Upper lobe of right lung (tissue), 1 donor: ENCODE data around the gene CR1. TPM values are rescaled to one million over a fixed set of nuclear protein-coding genes. Genes with fewer than 3 reads are reported as not detected.

Experiments
- ATAC-seq: fragments of 200-7000 bp; cut with Tn5 transposase; one replicate; pipeline ENCODE4 v1.9.1; 2020; ENCODE audit warnings: mild to moderate bottlenecking, moderate library complexity
- DNase-seq: peaks from one replicate; pipeline ENCODE4 v3.0.0-alpha.2; 2020
- H3K27ac ChIP-seq: fragments of 200-600 bp; one replicate; pipeline ENCODE4 v1.8.0; 2022
- H3K27me3 ChIP-seq: fragments of 200-600 bp; one replicate; pipeline ENCODE4 v1.8.0; 2022; ENCODE audit warnings: mild to moderate bottlenecking
- H3K36me3 ChIP-seq: fragments of 200-600 bp; one replicate; pipeline ENCODE4 v1.8.0; 2022
- H3K4me1 ChIP-seq: fragments of 200-600 bp; one replicate; pipeline ENCODE4 v1.8.0; 2022
- H3K4me3 ChIP-seq: fragments of 200-600 bp; one replicate; pipeline ENCODE4 v1.8.0; 2022; ENCODE audit warnings: mild to moderate bottlenecking
- H3K9me3 ChIP-seq: fragments of 200-600 bp; one replicate; pipeline ENCODE4 v1.8.0; 2022
- CTCF ChIP-seq: fragments of 200-600 bp; IDR thresholded peaks from one replicate; pipeline ENCODE4 v1.8.0; 2022; ENCODE audit warnings: antibody characterized with exemption
- intact Hi-C: fragments of 100-400 bp; cut with DNase I; formaldehyde crosslinking; loops from one replicate; pipeline ENCODE4 v1.11.0; 2022
- total RNA-seq: library from RNA; stranded (reverse); fragmentation: NEBNext Ultra II Directional; extraction: Animal tissue kit (Norgen Biotek cat#: 25700); gene quantifications from one replicate; pipeline ENCODE4 v1.2.1, GENCODE V29; 2021
- donor health status: DM: no; HTN: yes; CAD: no; lungs with severe emphysema.

CR1 gene
- total RNA-seq, 1 donor from 2014 or later = 11.4 TPM

- no peak for ATAC-seq
- intact Hi-C loops = no loop called here
Measured at GRCh38 chr1:207646944-207647579, 151.1 kb downstream of the CR1 start.

GRCh38 chr1:207647671-207648333 is 151.8 kb downstream of the CR1 start:
- intact Hi-C loops = no loop called here
- Histone ChIP-seq H3K9me3 (no peaks in the 10 kb centered on the region), H3K36me3 (no peaks in the 10 kb centered on the region), H3K4me3 (no peak overlapping the region), H3K27ac (no peak overlapping the region), H3K27me3 (no peaks in the 10 kb centered on the region), H3K4me1 (peaks cover 6% of the 10 kb centered on the region)
- ATAC-seq (no peak), DNase-seq (no peak)
- no peak for TF ChIP-seq CTCF

More at GRCh38 chr1:207646944-207647579, 151.1 kb downstream of the CR1 start:
- no peak for TF ChIP-seq CTCF
- no peaks in the 10 kb centered on the region for H3K36me3 ChIP-seq
- no peak overlapping the region for H3K4me3 ChIP-seq
- no peak for DNase-seq
- H3K27me3 ChIP-seq = no peaks in the 10 kb centered on the region
- H3K4me1 ChIP-seq = peaks cover 6% of the 10 kb centered on the region
- no peaks in the 10 kb centered on the region for H3K9me3 ChIP-seq
- no peak overlapping the region for H3K27ac ChIP-seq

- peaks cover 6% of the 10 kb centered on the region for H3K4me1 ChIP-seq
- H3K27ac ChIP-seq = no peak overlapping the region
- H3K27me3 ChIP-seq = no peaks in the 10 kb centered on the region
- DNase-seq (no peak), ATAC-seq (no peak)
- intact Hi-C loops = no loop called here
- H3K36me3 ChIP-seq = no peaks in the 10 kb centered on the region
- no peak overlapping the region for H3K4me3 ChIP-seq
- H3K9me3 ChIP-seq = no peaks in the 10 kb centered on the region
- TF ChIP-seq CTCF = no peak
Measured at GRCh38 chr1:207648334-207649209, 152.6 kb downstream of the CR1 start.

GRCh38 chr1:207649210-207649753 is 153.3 kb downstream of the CR1 start:
- Histone ChIP-seq H3K4me1 (peaks cover 5% of the 10 kb centered on the region), H3K4me3 (no peak overlapping the region), H3K27ac (no peak overlapping the region), H3K36me3 (no peaks in the 10 kb centered on the region), H3K9me3 (no peaks in the 10 kb centered on the region), H3K27me3 (no peaks in the 10 kb centered on the region)
- TF ChIP-seq CTCF = no peak
- intact Hi-C loops = no loop called here
- ATAC-seq = no peak
- no peak for DNase-seq

GRCh38 chr1:207649865-207650580 is 154.1 kb downstream of the CR1 start:
- no peak for TF ChIP-seq CTCF
- Histone ChIP-seq H3K27me3 (no peaks in the 10 kb centered on the region), H3K27ac (no peak overlapping the region), H3K4me1 (no peaks in the 10 kb centered on the region), H3K9me3 (no peaks in the 10 kb centered on the region), H3K4me3 (no peak overlapping the region), H3K36me3 (no peaks in the 10 kb centered on the region)
- ATAC-seq (no peak), DNase-seq (no peak)
- intact Hi-C loops = no loop called here
